Peyer's patch (tissue), 4 donors: Measurements from ENCODE around the gene OPCML. TPM values are rescaled to one million over a fixed set of nuclear protein-coding genes. Genes with fewer than 3 reads are reported as not detected.

ENCODE experiments used
- DNase-seq, 3 donors: peaks; one replicate each; pipeline ENCODE4 v3.0.0-alpha.2; 2017 to 2019
- H3K27ac ChIP-seq, 4 donors: fragments of 200-600 bp; sonication (generic); one replicate each; pipeline ENCODE4 v1.5.1; 2016 to 2019
- H3K27me3 ChIP-seq, 2 donors: fragments of 200-600 bp; sonication (generic); one replicate each; pipeline ENCODE4 v1.5.1; 2019
- H3K36me3 ChIP-seq, 3 donors: fragments of 200-600 bp; sonication (generic); one replicate each; pipeline ENCODE4 v1.5.1; 2016 to 2019
- H3K4me1 ChIP-seq, 4 donors: fragments of 200-600 bp; sonication (generic); one replicate each; pipeline ENCODE4 v1.5.1; 2016 to 2019
- H3K4me3 ChIP-seq, 4 donors: fragments of 200-600 bp; sonication (generic); 1 replicate in 3 of 4; 2 replicates in 1 of 4; pipeline ENCODE4 v1.5.1; 2016 to 2019; ENCODE audit warnings: mild to moderate bottlenecking in 1 of 4
- H3K9me3 ChIP-seq, 4 donors: fragments of 200-600 bp; sonication (generic); one replicate each; pipeline ENCODE4 v1.5.1; 2016 to 2019; ENCODE audit warnings: mild to moderate bottlenecking in 1 of 4
- CTCF ChIP-seq, 6 experiments: fragments of 450-650 bp in 4 of 6; fragments of 200-600 bp in 2 of 6; sonication (generic) in 1 of 6; IDR thresholded peaks; one replicate each; pipeline ENCODE4 v1.5.1; 2017 to 2019; ENCODE audit warnings: antibody characterized with exemption in 6 of 6, mild to moderate bottlenecking in 3 of 6, moderate library complexity in 1 of 6
- POLR2A ChIP-seq, 2 donors: fragments of 450-650 bp; IDR thresholded peaks; one replicate each; pipeline ENCODE4 v1.5.1; 2017; ENCODE audit warnings: antibody characterized with exemption in 2 of 2, mild to moderate bottlenecking in 2 of 2, moderate library complexity in 2 of 2
- total RNA-seq, 4 donors: library from RNA; depleted of rRNA; stranded (reverse); fragments of >200 nt; gene quantifications; one replicate each; pipeline ENCODE4 v1.1.0, GENCODE V29; 2016

OPCML gene
- total RNA-seq, 4 donors from 2014 or later, result not detected

- Histone ChIP-seq H3K36me3 (no peaks in the 10 kb centered on the region), H3K27ac (no peak overlapping the region), H3K4me3 (no peak overlapping the region), H3K4me1 (no peaks in the 10 kb centered on the region), H3K27me3 (no peaks in the 10 kb centered on the region), H3K9me3 (no peaks in the 10 kb centered on the region)
- no peak for TF ChIP-seq POLR2A (IDR thresholded peaks at IDR 0.05)
- TF ChIP-seq CTCF (IDR thresholded peaks at IDR 0.05), result no peak
- no peak for DNase-seq
Observed at GRCh38 chr11:133425992-133426391, 106.3 kb downstream of the OPCML start.

DNA sequence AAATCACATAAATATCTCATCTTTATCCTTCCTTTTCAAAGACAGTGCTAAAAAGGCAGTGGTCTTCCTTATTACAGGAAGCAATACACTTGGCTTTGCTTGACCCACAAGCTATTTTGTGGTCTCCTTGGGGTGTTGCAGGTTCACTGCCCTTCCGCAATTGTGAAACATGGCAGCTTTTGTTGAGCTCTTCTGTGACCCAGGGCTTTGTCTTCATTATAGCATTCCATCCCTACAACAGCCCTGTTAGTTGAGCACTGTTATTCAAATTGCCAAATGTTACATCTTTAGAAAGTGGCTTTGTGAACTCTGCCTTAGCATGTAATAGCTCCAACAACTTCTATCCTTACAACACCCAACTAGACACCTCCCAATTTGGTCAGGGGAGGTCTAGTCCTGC, 107.1 kb downstream of the OPCML start:
- no peaks in the 10 kb centered on the region for H3K9me3 ChIP-seq
- no peak for DNase-seq
- TF ChIP-seq CTCF (IDR thresholded peaks at IDR 0.05), result no peak
- no peak for TF ChIP-seq POLR2A (IDR thresholded peaks at IDR 0.05)
- H3K4me1 ChIP-seq, result no peaks in the 10 kb centered on the region
- H3K36me3 ChIP-seq, result no peaks in the 10 kb centered on the region
- no peak overlapping the region for H3K4me3 ChIP-seq
- H3K27me3 ChIP-seq, result no peaks in the 10 kb centered on the region
- no peak overlapping the region for H3K27ac ChIP-seq

DNA sequence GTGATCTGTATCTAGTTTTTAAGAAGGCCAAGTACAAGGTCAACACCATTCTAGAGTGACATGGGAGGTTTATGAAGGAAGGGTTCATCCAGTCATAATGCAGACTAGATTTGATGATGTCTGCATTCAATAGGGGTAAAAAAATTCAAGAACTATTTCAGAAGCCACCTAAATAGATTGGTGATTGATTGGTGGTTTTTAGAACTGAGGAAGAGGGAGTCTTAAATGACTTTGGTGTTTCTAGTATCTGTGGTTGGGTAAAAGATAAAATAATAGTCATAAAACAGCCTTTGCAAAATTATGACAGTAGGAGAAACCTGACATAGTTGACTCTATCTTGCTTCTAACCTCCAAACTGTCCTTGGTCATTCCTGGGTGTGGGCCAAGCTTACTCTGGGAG, 114.1 kb downstream of the OPCML start:
- no peak for TF ChIP-seq CTCF (IDR thresholded peaks at IDR 0.05)
- TF ChIP-seq POLR2A (IDR thresholded peaks at IDR 0.05), result no peak
- no peak for DNase-seq
- Histone ChIP-seq H3K27me3 (no peaks in the 10 kb centered on the region), H3K9me3 (no peaks in the 10 kb centered on the region), H3K4me3 (no peak overlapping the region), H3K36me3 (no peaks in the 10 kb centered on the region), H3K4me1 (no peaks in the 10 kb centered on the region), H3K27ac (no peak overlapping the region)

GRCh38 chr11:133414506-133414905, 117.8 kb downstream of the OPCML start:
- H3K4me3 ChIP-seq, result no peak overlapping the region
- no peak for DNase-seq
- H3K27ac ChIP-seq, result no peak overlapping the region
- H3K36me3 ChIP-seq, result no peaks in the 10 kb centered on the region
- no peaks in the 10 kb centered on the region for H3K27me3 ChIP-seq
- no peak for TF ChIP-seq POLR2A (IDR thresholded peaks at IDR 0.05)
- no peak for TF ChIP-seq CTCF (IDR thresholded peaks at IDR 0.05)
- H3K4me1 ChIP-seq, result no peaks in the 10 kb centered on the region
- H3K9me3 ChIP-seq, result no peaks in the 10 kb centered on the region

GRCh38 chr11:133413703-133414102, 118.6 kb downstream of the OPCML start:
- Histone ChIP-seq H3K4me3 (no peak overlapping the region), H3K36me3 (no peaks in the 10 kb centered on the region), H3K4me1 (no peaks in the 10 kb centered on the region), H3K9me3 (no peaks in the 10 kb centered on the region), H3K27me3 (no peaks in the 10 kb centered on the region), H3K27ac (no peak overlapping the region)
- no peak for TF ChIP-seq CTCF (IDR thresholded peaks at IDR 0.05)
- no peak for TF ChIP-seq POLR2A (IDR thresholded peaks at IDR 0.05)
- no peak for DNase-seq

GRCh38 chr11:133409799-133410198, 122.5 kb downstream of the OPCML start:
- Histone ChIP-seq H3K27ac (no peak overlapping the region), H3K4me1 (no peaks in the 10 kb centered on the region), H3K4me3 (no peak overlapping the region), H3K27me3 (no peaks in the 10 kb centered on the region), H3K36me3 (no peaks in the 10 kb centered on the region), H3K9me3 (no peaks in the 10 kb centered on the region)
- TF ChIP-seq POLR2A (IDR thresholded peaks at IDR 0.05) (no peak), CTCF (IDR thresholded peaks at IDR 0.05) (no peak)
- DNase-seq, result no peak
